ENCODE results near the gene FASLG.

DNA sequence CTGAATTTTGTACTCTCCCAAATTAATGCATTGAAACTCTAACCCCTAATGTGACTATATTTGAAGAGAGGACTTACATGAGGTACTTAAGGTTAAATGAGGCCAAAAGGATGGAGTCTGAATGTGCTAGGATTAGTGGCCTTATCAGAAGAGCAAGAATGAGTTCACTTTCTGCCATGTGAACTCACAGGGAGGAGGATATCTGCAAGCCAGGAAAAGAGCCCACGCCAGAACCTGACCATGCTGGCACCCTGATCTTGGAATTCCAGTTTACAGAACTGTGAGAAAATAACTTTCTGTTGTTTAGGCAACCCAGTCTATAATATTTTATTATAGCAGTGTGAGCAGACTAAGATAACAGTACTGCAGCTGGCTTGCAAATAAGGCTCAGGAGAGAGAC, 12.2 kb upstream of the FASLG start:
- TF ChIP-seq GATA3 (IDR thresholded peaks at IDR 0.05; ENCODE audit: low read depth, low read length) (no peak), GATA2 (IDR thresholded peaks at IDR 0.05; ENCODE audit: low read depth, low read length) (no peak)
